NCI-H128 (cell line): ENCODE data around the gene FBXO10.
"Not testable (repeated sequence)": the region's sequence is repeated elsewhere in the genome, so short reads cannot be mapped to it uniquely, and the experiment has no call there.

Experiments used
- DNase-seq: peaks from one replicate; lab custom pipeline; 2025; ENCODE audit not compliant: unreplicated experiment; lab: John Stamatoyannopoulos, UW

Gene FBXO10, protein sequence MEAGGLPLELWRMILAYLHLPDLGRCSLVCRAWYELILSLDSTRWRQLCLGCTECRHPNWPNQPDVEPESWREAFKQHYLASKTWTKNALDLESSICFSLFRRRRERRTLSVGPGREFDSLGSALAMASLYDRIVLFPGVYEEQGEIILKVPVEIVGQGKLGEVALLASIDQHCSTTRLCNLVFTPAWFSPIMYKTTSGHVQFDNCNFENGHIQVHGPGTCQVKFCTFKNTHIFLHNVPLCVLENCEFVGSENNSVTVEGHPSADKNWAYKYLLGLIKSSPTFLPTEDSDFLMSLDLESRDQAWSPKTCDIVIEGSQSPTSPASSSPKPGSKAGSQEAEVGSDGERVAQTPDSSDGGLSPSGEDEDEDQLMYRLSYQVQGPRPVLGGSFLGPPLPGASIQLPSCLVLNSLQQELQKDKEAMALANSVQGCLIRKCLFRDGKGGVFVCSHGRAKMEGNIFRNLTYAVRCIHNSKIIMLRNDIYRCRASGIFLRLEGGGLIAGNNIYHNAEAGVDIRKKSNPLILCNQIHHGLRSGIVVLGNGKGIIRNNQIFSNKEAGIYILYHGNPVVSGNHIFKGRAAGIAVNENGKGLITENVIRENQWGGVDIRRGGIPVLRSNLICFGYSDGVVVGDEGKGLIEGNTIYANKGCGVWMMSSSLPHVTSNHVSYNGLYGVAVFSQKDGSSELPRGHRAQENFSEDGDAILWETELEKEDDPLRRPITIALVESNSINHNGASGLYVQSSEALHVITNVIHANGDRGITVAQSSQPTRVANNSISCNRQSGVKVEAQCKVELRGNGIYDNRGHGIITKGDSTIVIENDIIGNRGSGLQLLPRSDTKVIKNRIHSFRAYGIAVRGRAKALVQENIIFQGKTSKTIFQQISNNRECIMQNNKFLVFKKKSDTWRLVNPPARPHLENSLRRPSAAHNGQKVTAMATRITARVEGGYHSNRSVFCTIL

DNA sequence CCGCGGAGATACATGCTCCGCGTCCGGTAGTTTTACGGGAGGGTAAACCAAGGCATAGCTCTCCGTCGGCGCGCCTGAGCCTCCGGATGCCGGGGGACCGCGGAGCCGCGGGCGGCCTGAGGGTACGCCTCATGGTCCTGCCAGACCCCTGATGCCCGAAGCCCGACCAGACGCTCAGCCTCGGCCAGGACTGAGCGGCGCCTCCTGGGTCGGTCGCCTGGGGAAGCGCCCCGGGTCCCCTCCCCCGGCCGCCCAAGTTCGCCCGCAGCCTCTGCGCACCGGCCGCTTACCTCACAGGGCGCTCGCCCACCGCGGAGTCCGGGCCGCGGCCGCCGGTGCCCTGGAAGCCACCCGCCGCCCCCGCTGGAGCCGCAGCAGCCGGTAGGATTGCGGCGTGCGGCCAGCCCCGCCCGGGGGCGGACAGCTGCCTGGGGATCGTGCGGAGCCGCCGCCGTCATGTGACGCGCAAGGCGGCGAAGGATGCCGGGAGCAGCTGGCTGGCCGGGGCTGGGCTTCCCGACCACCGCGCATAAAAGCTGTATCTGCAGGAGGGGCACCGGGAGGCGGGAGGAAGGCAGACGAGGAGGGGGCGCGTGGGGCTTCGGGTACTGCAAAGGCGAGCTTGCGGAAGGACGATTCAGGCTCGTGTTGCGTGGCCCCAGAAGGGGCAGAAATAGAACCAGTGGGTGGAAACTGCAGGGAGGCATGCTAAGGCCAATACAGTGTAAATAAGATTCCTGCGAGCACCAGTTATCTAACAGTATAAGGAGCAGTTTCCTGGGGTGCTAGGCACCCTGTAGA lies at the start of gene FBXO10:
Gene FBXO10, minus strand, starts transcription at position 460 of the 801 bp plus-strand sequence. CDS start 34,612 bp downstream, outside the sequence.
- DNase-seq, result peak; percentile 35

DNA sequence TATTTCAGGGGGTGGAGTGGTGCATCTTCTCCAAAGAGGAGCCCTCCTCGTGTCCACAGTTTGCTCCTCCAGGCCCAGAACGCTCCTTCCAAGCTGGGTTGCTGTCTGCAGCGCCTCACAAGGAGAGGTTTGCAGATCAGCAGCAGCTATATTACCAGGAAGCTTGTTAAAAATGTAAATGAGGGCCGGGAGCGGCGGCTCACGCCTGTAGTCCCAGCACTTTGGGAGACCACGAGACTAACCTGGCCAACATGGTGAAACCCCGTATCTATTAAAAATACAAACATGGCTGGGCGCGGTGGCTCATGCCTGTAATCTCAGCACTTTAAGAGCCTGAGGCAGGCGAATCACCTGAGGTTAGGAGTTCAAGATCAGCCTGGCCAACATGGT lies 49.6 kb upstream of the FBXO10 start:
- no peak for DNase-seq

DNA sequence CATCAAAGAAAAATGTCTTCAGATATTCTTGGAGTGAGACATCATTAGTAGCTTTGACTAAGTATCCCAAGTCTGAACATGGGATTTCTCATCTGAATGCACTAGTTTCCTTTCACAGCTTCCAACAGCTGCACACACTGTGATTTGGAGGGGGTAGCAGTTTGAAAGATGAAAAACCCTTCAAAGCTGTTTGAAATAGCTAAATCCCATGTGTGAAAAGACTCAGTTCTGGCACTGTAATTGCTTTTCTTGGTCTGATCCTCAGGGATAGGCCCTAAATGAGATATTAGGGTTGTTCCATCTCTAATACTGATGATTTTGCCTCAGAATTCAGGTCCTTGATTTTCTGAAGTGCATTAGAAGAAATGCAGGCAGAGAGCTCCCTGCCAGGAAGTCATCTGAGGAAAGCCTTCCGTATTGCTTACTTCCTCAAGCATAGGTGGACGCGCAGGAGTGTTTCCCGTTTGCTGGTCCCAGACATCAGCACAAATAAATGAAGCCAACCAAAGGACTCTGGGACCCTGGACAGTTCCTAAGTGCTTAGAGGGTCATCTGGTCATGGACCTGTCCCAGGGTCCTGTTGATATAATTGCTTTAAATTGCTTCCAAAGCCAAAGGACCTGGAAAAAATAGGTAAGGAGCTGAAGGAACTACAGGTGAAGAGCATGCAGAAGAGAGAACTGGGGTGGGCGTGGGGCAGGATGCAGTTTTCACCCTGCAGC lies 49.0 kb upstream of the FBXO10 start:
- no peak for DNase-seq

GRCh38 chr9:37624073-37624472 lies 47.9 kb upstream of the FBXO10 start:
- no peak for DNase-seq

DNA sequence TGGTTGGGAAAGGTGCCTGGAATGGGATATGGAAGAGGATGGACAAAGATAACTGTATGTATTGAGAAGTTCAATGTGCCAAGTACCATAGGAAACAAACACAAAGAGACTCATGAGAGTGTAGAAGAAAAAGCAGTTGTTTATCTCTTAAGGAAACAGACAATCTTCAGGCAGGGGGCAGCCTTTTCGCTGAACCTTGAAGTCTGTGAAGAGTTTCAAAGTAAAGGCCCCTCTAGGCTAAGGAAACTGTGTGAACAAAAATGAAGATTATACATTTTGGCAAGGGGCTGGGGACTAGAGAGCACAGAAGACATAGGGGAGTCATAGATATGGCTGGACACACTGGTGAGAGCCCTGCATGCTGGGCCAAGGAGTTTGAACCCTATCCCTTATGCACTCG lies 47.1 kb upstream of the FBXO10 start:
- DNase-seq, result no peak

DNA sequence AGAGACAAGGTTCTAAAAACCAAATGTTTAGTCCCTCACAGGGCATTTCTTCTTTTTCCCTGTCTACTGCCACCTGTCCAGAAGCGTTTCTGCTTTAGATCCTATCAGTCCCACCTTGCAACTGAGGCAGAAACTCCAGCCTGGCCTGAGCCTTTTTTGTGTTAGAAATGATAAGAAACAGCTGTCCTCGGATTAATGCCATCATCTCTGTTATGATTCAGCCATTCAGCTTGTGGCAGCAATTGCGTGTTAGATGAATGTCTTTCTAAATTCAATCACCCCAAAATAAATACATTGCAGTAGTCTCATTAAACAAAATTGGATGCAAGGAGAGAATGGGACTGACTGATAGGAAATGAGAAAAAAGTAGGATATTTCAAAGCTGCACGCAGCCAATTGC lies 46.3 kb upstream of the FBXO10 start:
- no peak for DNase-seq

DNA sequence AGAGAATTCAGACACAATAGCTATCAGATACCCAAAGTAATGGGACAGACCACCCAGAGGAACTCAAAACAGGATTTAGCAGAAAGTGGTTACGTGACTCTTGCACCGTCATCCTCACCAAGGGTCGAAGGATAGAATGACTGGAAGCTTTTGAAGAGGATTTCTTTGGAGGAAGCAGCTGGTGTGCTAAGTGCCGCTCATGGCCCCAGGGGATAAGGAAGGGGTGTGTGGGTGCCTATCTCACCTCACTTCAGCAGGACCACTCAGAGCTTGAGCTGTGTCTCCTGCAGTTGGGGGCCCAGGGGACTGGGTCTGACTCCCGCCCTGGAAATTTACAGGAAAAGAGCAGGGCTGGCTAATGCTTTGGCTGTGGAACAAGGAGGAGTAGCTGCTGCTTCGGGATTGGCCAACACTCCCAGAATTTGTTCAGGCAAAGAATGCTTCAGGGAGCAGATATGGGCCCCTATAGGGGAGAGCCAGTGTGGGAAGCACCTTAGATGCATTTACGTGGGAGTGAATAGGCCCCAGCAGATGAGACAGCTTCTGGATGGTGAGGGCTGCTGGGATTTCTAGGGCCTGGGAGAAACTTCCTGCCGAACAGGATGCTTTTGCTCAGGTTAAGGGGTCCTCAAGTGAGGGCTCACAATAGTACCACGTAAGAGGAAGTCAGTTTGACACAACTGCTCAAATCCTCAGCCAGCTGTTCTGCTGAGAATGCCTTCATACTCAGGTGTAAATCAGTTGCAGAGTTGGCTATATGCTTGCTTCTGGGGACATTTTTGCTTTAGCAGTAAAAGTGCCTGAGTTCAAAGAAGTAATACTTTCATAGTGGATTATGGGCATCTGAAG lies 45.3 kb upstream of the FBXO10 start:
- DNase-seq, result no peak

GRCh38 chr9:37620396-37620795 lies 44.2 kb upstream of the FBXO10 start:
- DNase-seq, result no peak

DNA sequence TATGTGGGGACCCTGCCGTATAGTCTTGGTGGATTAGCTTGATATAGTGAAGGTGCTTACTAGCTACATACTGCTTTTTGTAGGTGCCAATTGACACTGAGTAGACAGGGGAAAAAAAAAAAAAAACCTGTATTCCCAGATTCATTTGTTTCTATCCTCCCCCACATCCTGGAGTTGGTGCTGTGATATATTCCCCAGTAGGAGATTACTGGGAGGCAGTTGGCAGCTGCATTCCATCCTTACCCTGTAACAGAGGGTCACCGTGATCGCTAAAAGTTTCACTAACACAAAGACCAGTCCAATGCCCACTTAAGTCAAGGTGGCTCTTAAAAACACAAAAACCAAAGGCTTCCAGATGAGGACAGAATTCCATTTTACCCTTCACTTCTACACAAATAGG lies 43.6 kb upstream of the FBXO10 start:
- DNase-seq, result no peak

- DNase-seq, result no peak
Measured at GRCh38 chr9:37618817-37619216, 42.6 kb upstream of the FBXO10 start.

DNA sequence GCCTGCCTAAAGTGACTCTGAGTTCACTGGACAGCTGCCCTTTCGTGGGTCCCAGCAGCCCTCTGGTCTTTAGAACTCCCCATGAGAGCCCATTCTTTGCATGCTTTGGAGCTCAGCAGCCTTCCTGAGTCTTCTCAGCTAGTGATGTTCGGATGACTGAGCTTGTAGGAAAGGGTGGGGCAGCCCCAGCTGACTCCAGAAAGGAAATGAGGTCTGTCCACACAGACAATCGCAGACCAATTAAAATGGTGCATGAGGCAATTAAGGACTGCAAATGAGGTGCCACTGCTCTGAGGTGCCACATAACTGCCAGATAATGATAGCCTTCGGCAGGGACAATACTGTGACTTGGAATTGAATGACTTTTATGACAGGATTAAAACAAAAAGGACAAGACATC lies 41.7 kb upstream of the FBXO10 start:
- DNase-seq, result no peak

GRCh38 chr9:37617161-37617560 lies 41.0 kb upstream of the FBXO10 start:
- DNase-seq, result no peak

GRCh38 chr9:37611961-37612360 lies 35.8 kb upstream of the FBXO10 start:
- no peak for DNase-seq

GRCh38 chr9:37611014-37611413 lies 34.8 kb upstream of the FBXO10 start:
- no peak for DNase-seq

GRCh38 chr9:37609735-37610397 lies 33.7 kb upstream of the FBXO10 start:
- no peak for DNase-seq

DNA sequence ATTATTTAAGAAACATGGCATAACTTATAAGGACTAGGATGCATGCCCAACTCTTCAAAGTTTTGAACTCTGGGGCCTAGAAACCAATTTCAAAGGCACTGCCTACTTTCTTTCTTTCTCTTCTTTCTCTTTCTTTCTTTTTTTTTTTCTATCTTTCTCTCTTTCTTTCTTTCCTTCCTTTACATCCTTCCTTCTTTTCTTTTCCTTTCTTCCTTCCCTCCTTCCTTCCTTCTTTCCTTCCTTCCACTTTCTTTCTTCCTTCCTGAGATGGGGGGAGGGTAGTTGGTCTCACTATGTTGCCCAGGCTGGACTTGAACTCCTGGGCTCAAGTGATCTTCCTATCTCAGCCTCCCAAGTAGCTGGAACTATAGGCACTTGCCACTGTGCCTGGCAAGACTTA lies 32.1 kb upstream of the FBXO10 start:
- DNase-seq, result no peak

DNA sequence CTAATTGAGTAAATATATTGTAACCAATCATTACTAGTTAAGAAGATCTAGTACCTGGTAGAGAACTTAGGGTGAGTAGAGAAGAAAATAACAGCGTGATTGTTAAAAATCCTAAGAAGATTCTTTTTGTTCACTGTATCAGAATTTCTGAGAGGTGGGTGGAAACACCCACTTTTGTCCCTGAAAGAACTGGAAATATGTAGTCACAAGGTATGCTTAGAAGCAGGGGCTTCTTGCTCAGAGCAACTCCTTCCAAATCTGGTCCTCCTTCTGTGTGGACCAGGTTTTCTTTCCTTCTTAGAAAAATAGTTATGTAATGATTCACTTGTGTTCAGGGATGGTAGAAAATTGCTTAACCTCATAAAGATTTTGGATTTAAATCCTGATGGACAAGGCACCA lies 28.1 kb upstream of the FBXO10 start:
- DNase-seq, result no peak

GRCh38 chr9:37602817-37603216 lies 26.6 kb upstream of the FBXO10 start:
- DNase-seq, result no peak

- not testable (repeated sequence) for DNase-seq
Measured at GRCh38 chr9:37602061-37602460, 25.9 kb upstream of the FBXO10 start.
